Measurements from ENCODE around the gene FBXW8.
A peak's percentile ranks its signal among the peaks of the same experiment; 100 is the strongest.

Gene FBXW8

DNA sequence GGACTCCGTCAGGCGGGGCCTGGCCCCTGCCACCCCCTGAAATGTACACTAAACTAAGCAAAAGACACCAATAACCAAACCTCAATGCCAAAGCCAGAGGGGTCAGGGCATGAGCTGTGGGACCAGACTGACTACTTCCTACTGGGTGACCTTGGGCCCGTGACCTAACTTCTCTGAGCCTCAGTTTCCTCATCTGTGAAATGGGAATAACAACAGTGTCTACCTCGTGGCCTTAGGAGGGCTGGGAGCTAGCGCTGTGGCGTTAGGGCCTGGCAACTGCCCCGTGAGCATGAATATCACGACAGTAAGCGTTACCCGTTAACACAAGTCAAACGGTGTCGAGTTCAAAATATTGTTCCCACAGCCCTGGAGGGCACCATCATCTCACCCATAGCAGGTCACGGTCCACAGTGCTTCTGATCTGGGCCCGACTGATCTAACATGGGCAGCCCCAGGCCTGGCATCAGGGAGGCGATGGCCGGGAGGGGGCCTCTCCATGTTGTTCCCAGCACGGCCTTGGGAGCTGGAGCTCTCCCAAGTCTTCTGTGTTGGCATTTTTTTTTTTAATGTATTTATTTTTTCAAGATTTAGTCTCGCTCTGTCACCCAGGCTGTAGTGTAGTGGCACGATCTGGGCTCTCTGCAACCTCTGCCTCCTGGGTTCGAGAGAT lies 136.2 kb downstream of the FBXW8 start:
- no peak overlapping the region for H3K4me3 ChIP-seq
- no peaks in the 10 kb centered on the region for H4K20me1 ChIP-seq
- H3K4me1 ChIP-seq = peaks cover 100% of the 10 kb centered on the region
- peak overlapping the region; percentile 91 for H3K4me2 ChIP-seq
- no peak overlapping the region for H3K9ac ChIP-seq
- no peaks in the 10 kb centered on the region for H3K36me3 ChIP-seq
- H3K27ac ChIP-seq = no peak overlapping the region
- no peaks in the 10 kb centered on the region for H3K27me3 ChIP-seq
- H3K9me3 ChIP-seq = no peaks in the 10 kb centered on the region
- no peak for TF ChIP-seq Cebpa-rat (IDR thresholded peaks at IDR 0.05)

DNA sequence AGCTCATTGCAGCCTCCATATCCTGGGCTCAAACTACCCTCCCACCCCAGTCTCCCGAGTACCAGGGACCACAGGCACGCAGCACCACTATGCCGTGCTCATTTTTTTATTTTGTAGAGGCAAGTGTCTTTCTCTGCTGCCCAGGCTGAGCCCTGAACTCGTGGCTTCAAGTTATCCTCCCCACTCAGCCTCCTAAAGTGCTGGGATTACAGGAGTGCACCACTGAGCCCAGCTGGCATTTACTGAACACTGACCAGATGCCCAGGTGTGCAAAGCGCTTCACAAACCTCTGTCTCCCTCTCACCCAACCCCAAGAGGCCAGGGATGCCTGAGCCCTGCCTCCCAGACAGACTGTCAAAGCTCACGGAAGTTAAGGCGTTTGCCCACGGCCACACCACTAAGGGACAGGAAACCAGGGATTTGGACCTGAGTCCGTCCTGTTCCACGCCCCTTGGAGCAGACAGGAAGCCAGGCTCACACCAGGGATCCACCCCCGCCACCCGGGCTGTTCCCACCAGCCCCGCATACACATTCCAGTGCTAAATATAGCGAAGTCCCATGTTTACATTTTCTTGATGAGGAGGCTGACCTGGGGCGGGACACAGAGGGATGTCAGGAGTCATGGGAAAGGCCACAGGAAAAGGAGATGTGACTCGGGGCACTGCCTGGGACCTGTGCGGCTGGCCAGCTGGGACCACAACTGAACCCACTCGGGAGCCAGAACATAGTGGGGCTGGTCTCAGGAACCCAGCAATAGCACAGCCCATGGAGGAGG lies 137.2 kb downstream of the FBXW8 start:
- H3K9ac ChIP-seq = no peak overlapping the region; the same call in 1 of the 2 replicates
- H3K4me1 ChIP-seq = peaks cover 100% of the 10 kb centered on the region
- H4K20me1 ChIP-seq = no peaks in the 10 kb centered on the region
- no peaks in the 10 kb centered on the region for H3K9me3 ChIP-seq
- peak overlapping the region; percentile 67 for H3K27ac ChIP-seq
- H3K36me3 ChIP-seq = no peaks in the 10 kb centered on the region
- H3K27me3 ChIP-seq = no peaks in the 10 kb centered on the region
- peak overlapping the region; percentile 91 for H3K4me2 ChIP-seq
- TF ChIP-seq Cebpa-rat (IDR thresholded peaks at IDR 0.05) = no peak
- no peak overlapping the region for H3K4me3 ChIP-seq

DNA sequence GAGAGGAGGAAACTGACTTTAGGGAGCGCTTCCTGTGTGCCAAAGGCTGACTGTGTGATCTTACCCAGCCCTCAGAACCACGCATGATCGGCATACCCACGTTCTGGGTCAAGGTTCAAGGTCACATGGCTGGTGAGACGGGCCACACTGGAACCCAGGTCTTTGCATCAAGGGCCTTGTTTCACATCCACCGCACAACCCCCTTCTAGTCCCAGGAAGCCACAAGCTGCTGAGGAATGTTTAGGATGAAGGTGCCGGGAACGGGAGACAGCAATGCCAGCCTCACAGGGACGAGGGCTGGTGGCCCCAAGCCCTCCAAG lies 137.8 kb downstream of the FBXW8 start:
- H3K36me3 ChIP-seq = no peaks in the 10 kb centered on the region
- TF ChIP-seq Cebpa-rat (IDR thresholded peaks at IDR 0.05) = no peak
- H4K20me1 ChIP-seq = no peaks in the 10 kb centered on the region
- no peaks in the 10 kb centered on the region for H3K27me3 ChIP-seq
- no peak overlapping the region for H3K4me3 ChIP-seq
- no peak overlapping the region for H3K9ac ChIP-seq
- H3K27ac ChIP-seq = peak overlapping the region; percentile 67
- H3K4me1 ChIP-seq = peaks cover 100% of the 10 kb centered on the region
- peak overlapping the region; percentile 91 for H3K4me2 ChIP-seq
- no peaks in the 10 kb centered on the region for H3K9me3 ChIP-seq

DNA sequence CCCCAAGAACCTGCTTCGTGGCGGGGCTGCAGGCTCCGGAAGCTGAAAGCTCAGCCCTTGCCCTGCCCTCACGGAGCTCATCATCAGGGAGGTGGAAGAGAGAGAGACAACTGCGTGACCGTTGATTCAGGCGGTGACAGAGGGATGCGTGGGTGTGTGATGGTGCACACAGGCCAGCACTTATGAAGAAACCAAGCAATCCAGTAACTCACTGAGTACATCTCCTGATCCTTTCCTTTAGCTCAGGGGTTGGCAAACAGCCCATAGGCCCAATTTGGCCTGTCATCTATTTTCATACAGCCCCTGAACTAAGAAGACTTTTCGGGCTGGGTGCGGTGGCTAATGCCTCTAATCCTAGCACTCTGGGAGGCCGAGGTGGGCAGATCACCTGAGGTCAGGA lies 138.5 kb downstream of the FBXW8 start:
- no peak overlapping the region for H3K9ac ChIP-seq
- H3K4me3 ChIP-seq = no peak overlapping the region
- no peaks in the 10 kb centered on the region for H3K9me3 ChIP-seq
- H3K36me3 ChIP-seq = no peaks in the 10 kb centered on the region
- H3K27me3 ChIP-seq = no peaks in the 10 kb centered on the region
- H3K4me1 ChIP-seq = peaks cover 100% of the 10 kb centered on the region
- no peak overlapping the region for H3K27ac ChIP-seq
- H4K20me1 ChIP-seq = no peaks in the 10 kb centered on the region
- no peak for TF ChIP-seq Cebpa-rat (IDR thresholded peaks at IDR 0.05)
- H3K4me2 ChIP-seq = peak overlapping the region; percentile 91

DNA sequence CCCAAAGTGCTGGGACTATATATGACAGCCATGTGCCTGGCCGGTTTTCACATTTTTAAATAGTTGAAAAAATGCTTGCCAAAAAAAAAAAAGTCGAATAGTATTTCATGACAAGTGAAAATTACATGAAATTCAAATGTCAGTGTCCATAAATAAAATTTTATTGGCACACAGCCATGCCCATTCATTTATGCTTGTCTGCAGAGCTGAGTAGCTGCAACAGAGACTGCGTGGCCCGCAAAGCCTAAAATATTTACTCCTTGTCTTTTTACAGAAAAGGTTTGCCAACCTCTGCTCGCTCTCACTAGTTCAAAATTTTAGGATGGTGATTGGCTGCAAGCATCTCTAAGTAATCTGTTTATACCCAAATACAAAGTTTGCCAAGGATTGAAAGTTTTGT lies 139.3 kb downstream of the FBXW8 start:
- TF ChIP-seq Cebpa-rat (IDR thresholded peaks at IDR 0.05) = no peak
- no peak overlapping the region for H3K4me3 ChIP-seq
- H3K27ac ChIP-seq = no peak overlapping the region
- peaks cover 100% of the 10 kb centered on the region for H3K4me1 ChIP-seq
- H3K9ac ChIP-seq = no peak overlapping the region
- no peaks in the 10 kb centered on the region for H4K20me1 ChIP-seq
- H3K4me2 ChIP-seq = peak overlapping the region; percentile 91
- H3K36me3 ChIP-seq = no peaks in the 10 kb centered on the region
- no peaks in the 10 kb centered on the region for H3K27me3 ChIP-seq
- no peaks in the 10 kb centered on the region for H3K9me3 ChIP-seq

DNA sequence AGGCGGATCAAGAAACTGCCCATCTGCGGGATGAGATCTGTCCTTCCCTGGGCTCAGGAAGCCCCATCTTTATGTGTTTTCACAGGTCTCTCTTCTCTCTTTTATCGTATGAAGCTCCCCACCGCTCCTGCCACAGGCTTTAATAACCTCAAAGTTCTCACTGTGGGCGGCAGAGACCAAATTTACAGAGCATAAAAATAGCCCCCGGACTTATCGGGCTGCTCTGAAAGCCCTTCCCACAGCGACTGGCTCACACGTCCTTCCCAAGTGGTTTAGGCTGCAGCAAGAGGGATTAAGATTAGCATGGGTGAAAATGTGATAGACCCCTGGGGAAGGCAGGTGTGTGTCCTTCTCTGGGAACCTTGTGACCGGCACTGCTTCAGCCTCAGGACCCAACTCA lies 140.6 kb downstream of the FBXW8 start:
- no peaks in the 10 kb centered on the region for H3K9me3 ChIP-seq
- TF ChIP-seq Cebpa-rat (IDR thresholded peaks at IDR 0.05) = no peak
- no peaks in the 10 kb centered on the region for H4K20me1 ChIP-seq
- H3K4me2 ChIP-seq = peak overlapping the region; percentile 91
- peak overlapping the region; percentile 59 for H3K9ac ChIP-seq
- no peaks in the 10 kb centered on the region for H3K36me3 ChIP-seq
- H3K27me3 ChIP-seq = no peaks in the 10 kb centered on the region
- H3K27ac ChIP-seq = peak overlapping the region; percentile 82
- peaks cover 89% of the 10 kb centered on the region for H3K4me1 ChIP-seq
- H3K4me3 ChIP-seq = peak overlapping the region; percentile 35; the same call in 1 of the 2 replicates

DNA sequence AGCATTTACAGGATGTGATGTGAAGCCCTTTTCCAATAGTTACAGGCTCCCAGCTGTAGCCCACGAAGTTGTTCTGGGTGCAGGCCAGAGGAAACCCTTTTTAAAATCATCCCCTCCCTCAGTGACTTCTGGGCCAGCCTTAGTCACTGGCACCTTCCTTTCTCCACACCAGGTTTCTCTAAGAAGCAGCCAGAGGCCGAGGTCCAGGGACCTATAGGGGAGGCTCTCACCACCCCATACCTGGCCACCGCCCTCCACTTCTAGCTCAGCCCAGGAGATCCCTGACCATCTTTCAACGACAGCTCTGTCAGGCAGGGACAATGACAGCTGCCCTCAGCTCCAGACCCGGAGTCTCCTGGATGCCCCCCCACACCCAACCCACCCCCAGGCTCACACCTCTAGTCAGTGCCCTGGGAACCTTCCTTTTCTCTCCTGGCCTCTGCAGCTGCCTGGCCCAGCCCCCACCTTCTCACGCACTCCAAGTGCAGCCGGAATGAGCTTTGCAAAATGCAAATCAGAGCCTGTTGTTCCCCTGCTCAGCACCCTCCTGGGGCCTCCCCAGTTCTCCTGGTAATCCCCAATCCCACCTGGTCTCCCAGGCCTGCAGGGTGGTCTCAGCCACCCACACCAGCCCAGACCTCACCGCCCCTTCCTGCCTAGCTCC lies 141.8 kb downstream of the FBXW8 start:
- Histone ChIP-seq H3K27me3 (no peaks in the 10 kb centered on the region), H3K36me3 (no peaks in the 10 kb centered on the region), H3K9ac (peak overlapping the region; percentile 59; the same call in 1 of the 2 replicates), H4K20me1 (no peaks in the 10 kb centered on the region), H3K9me3 (no peaks in the 10 kb centered on the region), H3K4me3 (0 out of 2 replicates have a peak overlapping the region, but pooled peaks have one; percentile 8), H3K27ac (peak overlapping the region; percentile 82), H3K4me1 (peaks cover 86% of the 10 kb centered on the region), H3K4me2 (peak overlapping the region; percentile 91)
- TF ChIP-seq Cebpa-rat (IDR thresholded peaks at IDR 0.05) = no peak

DNA sequence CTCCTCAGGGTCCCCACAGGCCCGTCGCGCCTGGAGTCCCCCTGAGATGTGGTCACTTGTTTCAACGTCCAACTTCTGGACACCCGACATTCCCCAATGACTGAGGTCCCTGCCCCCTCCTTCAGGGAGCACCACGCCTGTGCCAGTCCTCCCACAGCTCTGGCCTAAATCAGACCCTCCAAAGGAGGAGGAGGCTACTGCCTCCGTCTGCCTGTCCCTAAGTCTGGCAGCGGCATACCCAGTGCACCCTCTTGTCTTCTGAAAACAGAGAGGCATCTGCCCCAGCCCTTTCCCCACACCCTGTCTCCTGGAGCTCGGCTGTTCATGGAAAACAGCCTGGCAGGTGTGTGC lies 142.3 kb downstream of the FBXW8 start:
- peak overlapping the region; percentile 91 for H3K4me2 ChIP-seq
- H3K9ac ChIP-seq = peak overlapping the region; percentile 42; the same call in 1 of the 2 replicates
- H3K4me1 ChIP-seq = peaks cover 86% of the 10 kb centered on the region
- no peaks in the 10 kb centered on the region for H3K27me3 ChIP-seq
- H4K20me1 ChIP-seq = no peaks in the 10 kb centered on the region
- TF ChIP-seq Cebpa-rat (IDR thresholded peaks at IDR 0.05) = no peak
- H3K36me3 ChIP-seq = no peaks in the 10 kb centered on the region
- H3K9me3 ChIP-seq = no peaks in the 10 kb centered on the region
- no peak overlapping the region for H3K4me3 ChIP-seq
- peak overlapping the region; percentile 82 for H3K27ac ChIP-seq

DNA sequence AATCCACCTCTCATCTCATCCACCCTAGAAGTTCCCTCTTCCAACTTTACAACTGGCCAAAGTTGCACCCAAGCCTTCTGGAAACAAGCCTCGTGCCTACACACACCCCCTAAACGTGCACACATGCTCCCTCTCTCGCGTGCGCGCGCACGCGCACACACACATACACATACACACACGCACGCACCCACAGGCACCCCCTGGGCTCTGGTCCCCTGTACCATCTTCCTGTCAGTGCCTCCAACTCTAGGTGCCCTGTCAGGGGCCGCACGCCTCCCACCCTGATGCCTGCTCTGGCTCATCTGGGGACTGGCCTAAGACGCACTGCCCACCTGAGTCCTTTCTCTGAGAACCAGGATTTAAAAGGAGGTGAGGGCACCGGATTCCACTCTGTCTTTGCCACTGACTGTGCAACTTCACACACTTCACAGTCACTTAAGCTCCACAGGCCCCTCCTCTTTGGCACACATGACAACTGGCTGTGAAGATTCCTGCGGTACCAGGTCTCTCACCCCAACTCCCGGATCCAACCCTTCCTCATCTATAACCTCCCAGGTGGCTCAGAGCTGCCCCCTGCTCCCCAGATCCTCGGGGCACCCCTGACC lies 142.9 kb downstream of the FBXW8 start:
- TF ChIP-seq Cebpa-rat (IDR thresholded peaks at IDR 0.05) = no peak
- Histone ChIP-seq H4K20me1 (no peaks in the 10 kb centered on the region), H3K4me2 (peak overlapping the region; percentile 91), H3K9me3 (no peaks in the 10 kb centered on the region), H3K36me3 (no peaks in the 10 kb centered on the region), H3K9ac (no peak overlapping the region), H3K27me3 (no peaks in the 10 kb centered on the region), H3K4me3 (no peak overlapping the region), H3K4me1 (peaks cover 86% of the 10 kb centered on the region), H3K27ac (peak overlapping the region; percentile 82; the same call in 1 of the 2 replicates)
